ENCODE measurements around the gene ICA1.
A peak's percentile ranks its signal among the peaks of the same experiment; 100 is the strongest.

Gene ICA1

DNA sequence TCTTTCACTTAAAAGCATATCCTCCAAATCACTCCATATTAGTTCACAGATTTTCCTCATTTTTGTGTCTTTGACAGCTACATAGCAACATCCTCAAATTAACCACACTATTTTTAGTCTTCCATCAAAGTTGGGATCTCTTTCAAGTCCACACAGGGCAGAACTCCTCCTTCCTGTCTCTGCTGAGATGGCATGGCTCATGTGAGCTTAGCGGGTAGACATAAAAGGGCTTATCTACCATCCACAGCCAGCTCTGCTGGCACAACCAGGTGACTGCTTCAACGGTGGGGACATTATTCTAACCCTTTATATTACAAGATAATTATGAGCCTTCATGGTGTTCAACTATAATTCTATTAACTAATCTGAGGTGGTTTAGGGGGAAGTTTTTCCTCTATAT lies 35.5 kb downstream of the ICA1 start:
- no peak for DNase-seq

GRCh38 chr7:8221567-8221966 lies 40.4 kb downstream of the ICA1 start:
- no peak for DNase-seq

DNA sequence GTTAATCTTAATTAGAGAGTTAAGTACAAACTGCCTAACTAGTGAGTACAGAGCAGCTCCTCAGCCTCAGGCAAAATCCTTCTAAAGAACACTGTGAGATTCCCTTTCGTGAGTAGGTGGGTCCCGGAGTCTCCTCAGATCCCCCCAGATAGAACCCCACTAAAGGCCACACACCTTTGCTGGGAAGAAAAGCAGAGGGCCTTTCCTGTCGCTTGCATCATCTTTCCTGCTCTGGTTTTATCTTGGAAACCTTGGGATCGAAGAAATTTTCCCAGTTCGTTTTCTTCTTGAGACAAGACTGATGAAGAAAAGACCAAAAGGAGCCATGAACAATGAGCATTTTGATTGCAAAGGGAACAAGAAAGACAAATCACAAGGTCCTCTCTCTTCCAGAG lies 40.9 kb downstream of the ICA1 start:
- no peak for DNase-seq

- no peak for DNase-seq
Measured at GRCh38 chr7:8220376-8221100, 41.4 kb downstream of the ICA1 start.

DNA sequence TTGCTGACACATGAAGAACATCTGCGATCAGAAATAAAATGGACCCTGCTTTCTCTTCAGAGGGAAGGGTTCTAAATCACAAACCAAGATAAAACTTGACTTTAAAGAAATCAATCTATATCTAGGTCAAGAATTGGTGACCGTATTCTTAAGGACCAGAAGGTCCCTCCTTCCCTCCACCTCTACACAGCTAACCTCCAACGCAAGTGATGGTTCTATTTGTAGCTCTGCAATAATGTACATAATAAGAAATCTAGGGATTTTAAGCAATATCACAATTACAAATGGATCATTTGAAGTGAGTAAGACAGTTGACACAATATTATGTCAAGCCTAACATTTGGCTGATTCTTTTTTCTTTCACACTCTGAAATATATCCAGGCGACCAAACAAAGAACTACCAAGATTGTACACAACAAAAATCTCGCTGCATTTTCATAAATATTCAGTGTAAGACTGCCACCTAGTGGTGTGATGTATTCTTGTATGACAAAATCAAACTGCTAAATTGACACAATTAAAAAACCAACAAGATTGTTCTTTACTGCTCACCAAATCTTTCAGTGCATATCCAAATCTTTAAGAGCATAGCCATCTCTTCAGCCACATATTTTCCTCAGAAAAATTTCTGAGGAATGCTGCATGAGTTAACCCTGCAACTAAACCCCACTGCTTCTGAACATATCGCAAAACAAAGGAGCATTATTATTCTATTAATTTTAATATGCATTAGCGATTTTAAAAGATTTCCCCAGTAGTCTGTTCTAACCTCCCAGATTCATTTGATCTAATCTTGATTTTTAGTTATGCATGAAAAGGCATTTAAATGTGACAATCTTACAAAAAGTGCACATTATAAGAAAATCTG lies 44.5 kb downstream of the ICA1 start:
- peak; percentile 76 for DNase-seq

DNA sequence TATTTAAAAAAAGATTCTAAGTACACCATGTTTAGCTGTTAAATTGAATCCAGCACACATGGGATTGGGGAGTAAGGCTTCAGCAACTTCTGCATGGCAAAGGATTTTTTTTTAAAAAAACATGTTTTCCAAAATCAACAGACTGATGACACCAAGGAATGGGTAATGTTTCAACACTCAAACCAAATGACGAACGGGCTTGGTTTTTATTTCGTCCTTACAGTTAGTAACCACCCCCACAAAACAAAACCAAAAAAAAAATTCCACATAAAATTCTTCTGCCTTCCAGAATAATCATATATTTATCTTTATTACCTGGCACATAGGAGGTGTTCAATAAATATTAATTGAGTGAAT lies 45.7 kb downstream of the ICA1 start:
- DNase-seq: no peak

DNA sequence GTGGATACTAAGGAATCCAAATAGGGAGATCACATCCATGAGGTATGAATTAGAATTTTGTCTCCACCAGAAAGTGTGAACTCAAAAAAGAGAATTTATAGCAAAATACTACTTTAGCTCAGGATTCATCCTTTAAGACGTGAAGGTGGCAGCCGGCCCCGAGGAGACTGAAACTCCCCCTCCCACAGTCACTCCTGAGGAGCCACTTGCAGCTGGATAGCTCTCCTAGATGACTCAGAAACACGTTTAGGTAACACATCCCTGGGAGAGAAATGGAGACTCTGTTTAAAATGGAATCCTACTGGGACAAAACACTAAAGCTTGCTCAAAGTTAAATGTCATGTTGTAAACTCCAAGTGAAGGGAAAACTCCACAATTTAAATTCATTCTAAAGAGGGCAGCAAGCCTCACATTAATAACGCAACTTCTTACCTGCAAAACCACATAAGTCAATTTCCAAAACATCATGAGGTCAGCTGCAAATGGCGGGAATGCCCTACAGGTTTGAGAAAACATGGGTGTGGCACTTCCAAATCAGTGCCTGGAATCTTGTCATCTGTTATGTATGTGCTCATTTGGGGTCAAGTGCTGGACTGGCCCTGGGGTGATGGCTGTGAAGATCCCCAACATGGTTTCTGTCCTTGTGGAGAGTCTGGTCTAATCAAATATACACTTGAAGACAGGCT lies 46.2 kb downstream of the ICA1 start:
- DNase-seq: no peak

DNA sequence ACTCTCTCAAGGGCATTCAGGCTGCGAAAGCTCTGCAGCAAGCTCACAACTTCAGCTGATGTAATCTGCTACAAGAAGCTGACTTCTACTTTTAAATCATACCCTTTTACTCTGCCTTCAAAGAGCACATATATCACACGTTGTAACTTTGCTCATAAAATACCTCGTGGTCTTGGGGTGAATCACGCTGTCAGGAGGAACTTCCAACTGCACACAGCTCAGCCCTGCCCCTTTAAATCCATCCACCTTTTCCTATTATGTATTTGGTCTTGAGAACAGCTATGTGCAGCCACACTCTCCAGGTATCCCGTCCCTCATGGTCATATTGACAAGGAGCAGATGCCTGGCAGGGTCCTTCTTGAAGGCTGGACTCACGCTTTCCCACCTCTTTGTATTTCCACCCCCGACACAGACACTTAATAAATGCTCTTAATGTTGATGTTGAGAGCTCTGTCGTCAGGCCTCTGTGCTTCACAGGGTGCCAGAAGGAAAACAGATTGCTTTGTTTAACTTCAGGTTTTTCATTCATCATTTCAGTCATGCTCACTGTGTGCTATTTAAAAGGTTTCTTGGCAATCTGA lies 47.6 kb downstream of the ICA1 start:
- DNase-seq: no peak

- no peak for DNase-seq
Measured at GRCh38 chr7:8213381-8213780, 48.6 kb downstream of the ICA1 start.

DNA sequence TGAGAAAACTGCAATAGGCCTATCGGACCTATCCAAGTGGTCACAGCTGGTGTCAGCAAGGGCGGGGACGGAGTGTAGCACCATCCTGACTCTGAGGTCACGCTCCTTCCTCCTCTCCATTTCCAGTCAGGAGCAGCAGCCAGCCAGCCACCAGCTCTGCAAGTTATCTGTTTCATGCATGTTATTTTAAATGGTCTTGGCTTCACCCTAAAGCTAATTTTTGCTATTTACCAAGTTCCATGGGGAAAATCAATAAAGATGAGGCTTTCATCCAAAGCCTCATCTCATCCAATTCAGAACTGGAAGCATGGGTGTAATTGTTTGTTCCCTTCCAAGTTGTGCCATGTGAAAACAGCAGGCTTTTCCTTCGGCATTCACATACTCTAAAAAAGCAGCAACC lies 49.3 kb downstream of the ICA1 start:
- no peak for DNase-seq

GRCh38 chr7:8211725-8212096 lies 50.3 kb downstream of the ICA1 start:
- DNase-seq: no peak

GRCh38 chr7:8210845-8211724 lies 50.9 kb downstream of the ICA1 start:
- DNase-seq: no peak

DNA sequence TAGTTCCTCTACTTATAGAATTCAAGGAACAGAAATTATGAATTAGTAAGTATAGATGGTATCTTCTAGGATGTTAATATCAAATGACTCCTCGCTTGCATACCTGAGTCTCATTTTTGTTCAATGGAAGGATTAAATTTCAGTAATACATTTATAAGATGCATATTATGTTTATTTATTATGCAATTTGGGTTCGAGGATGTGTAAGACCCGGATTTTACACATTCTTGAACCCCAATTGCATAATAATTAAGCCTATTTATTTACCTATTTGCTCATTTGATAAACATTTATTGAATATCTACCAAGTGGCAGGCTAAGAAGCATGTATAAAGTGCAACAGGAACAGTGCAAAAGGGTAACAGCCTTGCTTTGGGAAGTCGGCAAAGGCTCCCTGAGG lies 52.6 kb downstream of the ICA1 start:
- no peak for DNase-seq

DNA sequence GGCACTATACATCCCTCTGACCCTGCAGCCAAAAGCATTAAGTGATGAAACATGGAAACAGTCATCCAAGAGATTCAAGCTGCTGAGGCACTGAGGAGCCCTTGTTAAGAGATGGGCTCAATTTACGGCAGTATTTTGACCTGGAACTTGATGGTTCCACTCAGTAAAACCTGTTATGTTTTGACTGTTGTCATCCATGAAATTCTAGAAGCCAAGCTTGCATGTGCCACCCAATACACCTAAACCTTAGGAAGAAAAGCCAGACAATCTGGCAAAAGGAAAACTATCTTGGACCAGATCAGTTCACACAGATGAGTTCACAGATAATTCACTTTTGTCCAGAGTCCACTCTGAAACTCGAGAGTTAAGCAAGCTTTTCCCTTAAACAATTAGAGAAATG lies 53.2 kb downstream of the ICA1 start:
- no peak for DNase-seq

DNA sequence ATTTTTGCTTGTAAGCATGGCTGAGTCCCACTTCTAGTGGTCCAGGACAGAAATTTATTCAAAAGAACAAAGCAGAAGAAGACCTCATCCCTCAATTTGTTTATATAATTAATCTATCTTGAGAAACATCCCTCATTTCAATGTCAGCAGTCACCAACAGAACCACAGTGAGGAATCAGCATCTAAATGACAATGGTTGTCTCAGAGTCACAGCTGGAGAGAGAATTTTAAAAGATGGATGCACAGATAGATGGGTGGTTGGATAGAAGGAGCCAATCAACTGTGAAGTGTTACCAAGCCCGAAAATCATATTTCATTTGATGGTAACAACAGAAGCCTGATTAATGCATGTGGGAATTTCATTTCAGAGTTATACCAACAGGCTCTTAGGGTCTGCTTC lies 55.0 kb downstream of the ICA1 start:
- no peak for DNase-seq

DNA sequence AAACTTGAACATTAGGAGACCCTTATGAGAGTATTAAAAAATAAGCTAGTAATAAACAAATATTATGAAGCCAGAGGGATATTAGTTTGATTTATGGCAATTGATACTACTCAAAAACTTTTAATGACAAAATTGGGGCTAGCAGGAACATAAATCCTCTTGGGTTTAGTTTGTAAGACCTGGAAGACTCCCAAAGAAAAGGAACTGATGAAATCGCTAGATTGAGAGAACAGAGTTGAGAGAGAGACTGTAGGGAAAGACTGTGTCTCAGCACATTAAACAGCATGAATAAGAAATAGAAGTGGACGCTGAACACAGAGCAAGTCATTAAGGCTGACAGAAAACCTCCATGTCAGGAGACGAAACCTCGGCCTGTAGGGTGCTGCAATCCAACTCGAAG lies 56.4 kb downstream of the ICA1 start:
- DNase-seq: no peak

- no peak for DNase-seq
Measured at GRCh38 chr7:8205031-8205387, 57.0 kb downstream of the ICA1 start.

DNA sequence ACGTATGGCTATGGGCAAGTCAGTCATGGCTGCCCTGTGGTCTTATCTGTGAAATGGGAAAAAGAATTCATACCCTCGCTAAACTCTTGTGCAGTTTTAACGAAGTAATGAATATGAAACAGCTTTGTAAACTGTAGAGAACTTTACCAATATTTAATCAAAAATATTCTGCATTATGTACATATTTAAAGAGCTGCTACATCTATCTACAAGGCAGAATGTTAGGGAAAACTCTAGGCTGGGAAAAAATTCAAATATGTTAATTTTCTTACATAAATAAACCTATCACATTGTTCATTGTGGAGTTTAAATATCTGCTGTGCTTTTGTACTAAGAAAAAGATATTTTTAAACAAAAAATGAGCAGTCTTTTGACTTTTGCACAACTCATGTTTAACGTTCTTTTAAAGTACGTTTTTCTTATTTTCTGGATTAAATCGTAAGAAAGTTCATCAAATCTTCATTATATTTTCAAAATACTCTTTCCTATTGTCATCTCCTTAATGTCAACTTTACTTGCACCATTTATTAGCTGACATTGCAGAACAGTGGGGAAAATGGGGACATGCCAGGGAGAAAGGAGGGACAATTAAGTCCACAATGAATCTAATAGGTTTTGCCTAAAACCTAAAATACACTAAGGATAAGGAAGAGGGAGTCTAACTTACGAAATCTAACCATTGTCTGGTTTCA lies 57.5 kb downstream of the ICA1 start:
- DNase-seq: no peak

DNA sequence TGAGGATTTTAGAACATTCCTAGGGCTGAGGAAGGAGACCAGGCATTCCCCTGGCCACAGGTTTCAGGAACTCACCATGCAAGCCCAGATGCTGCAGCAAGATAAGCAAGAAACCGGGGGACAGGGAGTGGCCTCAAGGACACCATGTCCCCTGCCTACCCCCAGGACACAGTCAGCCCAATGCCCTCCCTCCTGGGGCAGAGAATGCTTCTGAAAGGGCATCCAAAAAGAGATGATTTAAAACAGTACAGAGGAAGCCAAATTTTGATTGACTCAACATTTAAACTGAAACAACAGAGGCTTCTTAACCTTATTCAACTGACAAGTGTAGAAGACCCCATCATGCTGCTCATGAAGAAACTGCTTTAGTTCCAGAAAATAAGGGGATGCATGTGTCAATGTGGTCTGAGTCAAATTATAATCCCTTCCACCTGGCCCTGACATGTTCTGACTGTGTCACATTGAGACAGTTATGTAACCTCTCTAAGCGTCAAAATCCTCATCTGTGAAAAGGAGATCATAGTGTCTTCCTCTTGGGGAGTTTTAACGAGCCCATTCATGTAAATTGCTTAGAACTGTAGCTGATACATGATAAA lies 60.0 kb downstream of the ICA1 start:
- peak; percentile 11 for DNase-seq

GRCh38 chr7:8200717-8201116 lies 61.2 kb downstream of the ICA1 start:
- no peak for DNase-seq

- DNase-seq: no peak
Measured at GRCh38 chr7:8200316-8200715, 61.7 kb downstream of the ICA1 start.

Measured in activated CD4-positive, alpha-beta T cell treated with anti-CD3 and anti-CD28 coated beads, Interleukin-10, Interleukin-2, amounts not matched to agents 100 ng/mL and 50 ng/mL, durations not matched to agents 16 hours and 8 hours (primary cell).